GM21390 (cell line): ENCODE measurements around the gene COL5A2.

Experiments
- ATAC-seq: cut with Tn5 transposase; IDR thresholded peaks from one replicate; pipeline ENCODE4 v1.9.1; 2021; ENCODE audit not compliant: unreplicated experiment

COL5A2 gene

GRCh38 chr2:189057316-189057715 lies 122.2 kb downstream of the COL5A2 start:
- no peak for ATAC-seq

DNA sequence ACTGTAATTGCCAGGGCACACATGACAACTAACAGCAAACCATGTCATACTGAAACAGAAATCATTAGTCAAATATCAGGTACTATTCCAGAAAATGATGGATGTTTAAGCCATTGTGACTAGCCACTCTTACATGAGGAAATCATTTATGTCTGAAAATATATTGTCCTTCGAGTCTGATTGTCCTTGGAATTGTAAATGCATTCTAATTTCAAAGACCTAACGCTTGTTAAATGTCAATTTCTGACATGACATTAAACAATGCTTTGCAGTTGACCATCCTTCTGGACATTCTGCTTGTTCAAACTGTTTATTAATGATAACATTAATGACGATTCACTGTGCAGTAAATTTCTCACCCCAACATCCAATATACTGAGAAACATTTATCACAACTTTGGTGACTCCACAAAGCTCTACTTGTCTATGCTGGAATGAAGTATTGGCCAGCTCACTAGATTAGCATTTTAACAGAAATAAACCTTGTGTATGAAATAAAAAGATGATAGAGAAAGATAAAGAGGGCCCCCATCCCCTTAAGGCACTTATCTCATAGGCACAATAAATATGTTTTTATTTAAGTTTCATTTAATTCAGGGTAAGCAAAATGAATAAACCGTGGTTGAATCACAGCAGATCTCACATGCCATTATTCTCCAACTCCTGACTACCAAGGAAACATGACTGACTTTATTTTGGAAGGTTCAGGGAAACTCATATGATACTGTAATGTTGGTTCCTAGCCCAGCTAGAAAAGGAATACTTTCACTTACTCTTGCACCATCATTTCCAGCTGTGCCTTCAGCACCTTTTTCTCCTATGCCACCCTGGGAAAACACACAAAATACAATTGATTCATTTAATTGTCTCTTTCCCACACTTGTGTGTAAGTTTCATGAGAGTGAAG lies 123.1 kb downstream of the COL5A2 start:
- no peak for ATAC-seq

GRCh38 chr2:189050165-189050712 lies 129.3 kb downstream of the COL5A2 start:
- ATAC-seq, result no peak

DNA sequence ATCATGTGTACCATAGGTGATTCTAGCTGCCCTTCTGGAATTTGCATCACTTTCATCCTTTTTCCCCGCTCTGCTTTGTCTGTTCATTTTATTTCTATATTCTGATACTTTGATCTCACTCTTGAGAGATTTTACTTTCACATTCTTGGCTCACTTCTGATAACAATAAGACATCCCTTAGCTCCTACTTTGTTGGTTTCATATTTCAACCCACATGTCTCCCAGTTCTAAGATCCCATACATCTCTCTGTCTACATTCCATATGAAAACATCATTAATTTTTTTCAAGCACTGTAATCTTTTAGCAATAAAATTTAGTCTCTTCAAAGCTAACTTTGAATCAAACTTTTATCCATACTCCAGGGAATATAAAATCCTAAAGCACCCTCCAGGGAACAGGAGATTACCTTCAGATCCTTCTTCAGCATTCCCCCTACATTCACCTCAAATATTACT lies 129.8 kb downstream of the COL5A2 start:
- ATAC-seq, result no peak

DNA sequence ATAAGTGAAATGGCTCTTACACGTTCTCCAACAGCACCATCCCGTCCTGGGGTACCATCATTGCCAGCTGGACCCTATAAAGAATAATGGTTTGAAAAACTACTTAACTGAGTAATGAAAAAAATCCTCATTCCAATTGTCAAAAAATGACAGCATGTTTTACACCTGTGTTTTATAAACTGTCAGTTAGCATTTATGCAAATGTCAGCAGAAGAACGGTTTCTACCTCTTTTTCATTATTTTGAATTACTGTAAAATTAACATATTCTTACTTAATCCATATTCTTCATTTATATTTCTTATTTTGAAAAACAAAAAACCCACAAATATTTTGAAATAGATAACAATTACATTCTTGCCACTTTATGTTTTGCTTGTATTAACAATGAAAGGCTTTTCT lies 131.4 kb downstream of the COL5A2 start:
- ATAC-seq, result no peak

- ATAC-seq, result no peak
Measured at GRCh38 chr2:189047171-189047888, 132.2 kb downstream of the COL5A2 start.

GRCh38 chr2:189046320-189046719 lies 133.2 kb downstream of the COL5A2 start:
- no peak for ATAC-seq

DNA sequence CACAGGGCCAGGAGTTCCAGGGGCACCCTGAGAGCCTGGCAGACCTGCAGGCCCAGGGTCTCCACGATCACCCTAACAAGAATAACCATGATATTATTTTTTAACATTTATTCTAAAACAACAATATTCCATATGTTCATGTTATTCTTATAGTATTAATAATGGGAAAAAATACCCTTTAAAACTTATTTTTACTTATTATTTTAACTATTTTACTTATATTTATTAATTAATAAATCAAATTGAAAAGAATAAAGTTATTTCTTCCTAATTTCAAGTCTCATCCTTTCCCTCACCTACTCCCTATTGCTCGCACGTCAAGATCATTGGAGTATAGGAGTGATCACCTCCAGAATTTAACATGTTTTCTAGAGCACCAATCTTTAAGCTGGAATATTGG lies 133.7 kb downstream of the COL5A2 start:
- no peak for ATAC-seq

DNA sequence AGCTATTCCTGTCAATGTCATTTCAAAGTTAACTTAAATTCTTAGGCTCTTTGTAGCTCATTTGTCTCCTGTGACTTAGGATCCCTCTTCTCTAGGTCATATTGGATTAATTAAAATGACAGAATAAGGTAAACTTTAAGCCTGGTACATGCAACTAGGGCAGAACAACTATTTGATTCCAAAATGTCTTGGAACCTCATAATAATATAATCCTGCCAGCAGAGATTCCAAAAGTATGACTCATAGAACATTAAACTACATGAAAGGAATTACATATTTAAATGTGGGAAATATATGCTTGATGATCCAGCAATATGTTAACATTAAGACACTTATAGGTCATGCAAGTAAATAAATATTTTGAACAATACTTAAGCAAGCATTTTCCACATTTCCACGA lies 142.0 kb downstream of the COL5A2 start:
- no peak for ATAC-seq

- peak; percentile 81 for ATAC-seq
Measured at GRCh38 chr2:189024901-189025618, 154.5 kb downstream of the COL5A2 start.

DNA sequence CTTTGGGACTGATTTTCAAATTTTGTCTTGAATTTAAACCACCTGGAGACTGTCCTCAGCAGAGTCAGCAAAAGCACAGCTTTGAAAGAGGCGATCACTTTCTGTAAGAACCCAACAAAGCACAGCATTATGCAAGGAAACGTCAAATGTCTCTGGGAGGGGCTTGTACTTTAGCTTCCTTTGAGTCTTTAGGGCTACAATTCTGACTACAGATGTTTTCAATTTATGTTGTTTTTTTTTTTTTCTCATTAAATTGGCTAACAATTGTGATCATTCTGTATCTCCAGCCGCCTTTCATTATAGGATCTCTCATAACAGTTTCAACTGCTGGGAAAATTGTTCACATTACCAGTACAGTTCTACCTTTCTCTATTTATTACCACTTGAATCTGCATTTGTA lies 157.1 kb downstream of the COL5A2 start:
- no peak for ATAC-seq

DNA sequence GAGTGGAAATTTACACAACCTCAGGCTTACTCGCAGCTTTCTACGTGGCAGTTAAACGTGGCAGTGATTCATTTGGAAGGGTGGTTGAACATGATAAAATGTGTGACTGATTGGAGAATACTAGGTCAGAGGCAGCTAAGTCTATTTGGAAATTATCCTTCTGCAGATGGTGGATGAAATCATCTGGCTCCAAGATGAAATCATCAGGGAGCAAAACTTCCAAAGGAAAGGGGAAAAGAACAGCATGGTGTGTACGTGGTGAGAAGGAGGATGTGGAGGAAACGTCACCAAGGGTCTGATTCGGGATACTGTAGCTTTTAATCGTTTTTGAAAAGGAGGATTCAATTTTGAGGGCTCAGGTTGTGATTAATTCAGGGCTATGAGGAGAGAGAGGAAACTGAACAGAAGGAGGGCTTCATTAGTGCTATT lies 157.5 kb downstream of the COL5A2 start:
- ATAC-seq, result no peak

- ATAC-seq, result no peak
Measured at GRCh38 chr2:189020179-189020578, 159.4 kb downstream of the COL5A2 start.

- no peak for ATAC-seq
Measured at GRCh38 chr2:189018631-189019030, 160.9 kb downstream of the COL5A2 start.

DNA sequence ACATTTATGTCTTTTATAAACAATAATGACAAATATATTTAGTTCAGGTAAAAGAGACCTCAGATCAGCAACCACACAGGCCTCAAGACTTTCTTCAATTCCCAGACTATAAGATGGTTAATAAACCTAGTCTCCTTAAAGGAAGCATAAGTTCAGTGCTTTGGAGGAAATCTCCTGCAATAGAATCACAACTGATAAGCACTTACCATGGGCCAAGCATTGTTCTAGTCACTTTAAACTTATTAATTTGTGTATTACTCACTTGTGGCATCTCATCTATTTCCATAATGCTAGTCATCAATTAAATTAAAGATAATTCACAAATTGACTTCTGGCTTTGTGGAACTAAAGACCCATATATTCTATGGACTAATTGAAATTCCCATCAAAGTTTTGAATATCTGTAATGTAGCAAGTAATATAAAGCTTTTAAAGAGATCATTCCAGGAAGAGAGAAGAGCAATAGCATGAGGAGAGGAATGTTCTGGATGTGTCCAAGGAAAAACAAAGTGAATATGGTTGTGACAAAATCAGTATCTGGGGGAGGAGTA lies 163.2 kb downstream of the COL5A2 start:
- ATAC-seq, result no peak

GRCh38 chr2:189015359-189015758 lies 164.2 kb downstream of the COL5A2 start:
- no peak for ATAC-seq

GRCh38 chr2:189014449-189015138 lies 165.0 kb downstream of the COL5A2 start:
- no peak for ATAC-seq

- no peak for ATAC-seq
Measured at GRCh38 chr2:189013671-189014448, 165.7 kb downstream of the COL5A2 start.

GRCh38 chr2:189013031-189013430 lies 166.5 kb downstream of the COL5A2 start:
- ATAC-seq, result no peak
